Measurements from ENCODE around the gene TTC33.
"Not testable (repeated sequence)": the region's sequence is repeated elsewhere in the genome, so short reads cannot be mapped to it uniquely, and the experiment has no call there.

Gene TTC33

DNA sequence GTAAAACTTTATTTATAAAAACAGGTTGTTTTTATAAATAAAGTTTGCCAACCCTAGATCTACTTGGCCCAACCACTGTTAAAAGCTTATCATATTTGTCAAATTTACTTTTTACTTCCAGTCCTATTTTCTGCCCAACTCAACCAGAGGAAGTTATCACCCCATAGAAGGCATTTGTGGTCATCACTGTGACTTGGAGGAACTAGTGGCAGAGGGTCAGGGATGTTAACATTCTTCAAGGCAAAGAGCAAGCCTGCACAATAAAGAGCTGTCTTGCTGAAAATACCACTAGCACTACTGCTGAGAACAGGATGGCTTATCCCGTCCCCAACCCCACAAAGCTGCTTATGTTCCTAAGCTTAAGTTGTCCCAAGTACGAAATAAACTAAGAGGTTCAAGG lies 22.3 kb downstream of the TTC33 start:
- no peak overlapping the region for H3K4me3 ChIP-seq (ENCODE audit: low read depth, low read length)
- TF ChIP-seq, protein P1, sequence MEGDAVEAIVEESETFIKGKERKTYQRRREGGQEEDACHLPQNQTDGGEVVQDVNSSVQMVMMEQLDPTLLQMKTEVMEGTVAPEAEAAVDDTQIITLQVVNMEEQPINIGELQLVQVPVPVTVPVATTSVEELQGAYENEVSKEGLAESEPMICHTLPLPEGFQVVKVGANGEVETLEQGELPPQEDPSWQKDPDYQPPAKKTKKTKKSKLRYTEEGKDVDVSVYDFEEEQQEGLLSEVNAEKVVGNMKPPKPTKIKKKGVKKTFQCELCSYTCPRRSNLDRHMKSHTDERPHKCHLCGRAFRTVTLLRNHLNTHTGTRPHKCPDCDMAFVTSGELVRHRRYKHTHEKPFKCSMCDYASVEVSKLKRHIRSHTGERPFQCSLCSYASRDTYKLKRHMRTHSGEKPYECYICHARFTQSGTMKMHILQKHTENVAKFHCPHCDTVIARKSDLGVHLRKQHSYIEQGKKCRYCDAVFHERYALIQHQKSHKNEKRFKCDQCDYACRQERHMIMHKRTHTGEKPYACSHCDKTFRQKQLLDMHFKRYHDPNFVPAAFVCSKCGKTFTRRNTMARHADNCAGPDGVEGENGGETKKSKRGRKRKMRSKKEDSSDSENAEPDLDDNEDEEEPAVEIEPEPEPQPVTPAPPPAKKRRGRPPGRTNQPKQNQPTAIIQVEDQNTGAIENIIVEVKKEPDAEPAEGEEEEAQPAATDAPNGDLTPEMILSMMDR (IDR thresholded peaks at IDR 0.05; ENCODE audit: low read depth, low read length, missing control alignments) = no peak
- DNase-seq (ENCODE audit: low read depth) = no peak
- in situ Hi-C loops (cut with HindIII; ENCODE audit: low sequenced_read_pairs) = no loop called here

DNA sequence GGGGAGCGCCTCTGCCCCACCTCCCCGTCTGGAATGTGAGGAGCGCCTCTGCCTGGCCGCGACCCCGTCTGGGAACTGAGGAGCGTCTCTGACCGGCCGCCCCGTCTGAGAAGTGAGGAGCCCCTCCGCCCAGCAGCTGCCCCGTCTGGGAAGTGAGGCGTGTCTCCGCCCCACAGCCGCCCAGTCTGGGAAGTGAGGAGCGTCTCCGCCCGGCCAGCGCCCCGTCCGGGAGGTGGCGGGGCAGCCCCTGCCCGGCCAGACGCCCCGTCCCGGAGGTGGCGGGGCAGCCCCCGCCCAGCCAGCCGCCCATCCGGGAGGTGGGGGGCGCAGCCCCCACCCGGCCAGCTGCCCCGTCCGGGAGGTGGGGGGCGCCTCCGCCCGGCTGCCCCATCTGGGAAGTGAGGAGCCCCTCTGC lies 33.3 kb downstream of the TTC33 start:
- in situ Hi-C loops (cut with HindIII; ENCODE audit: low sequenced_read_pairs); DNase-seq (ENCODE audit: low read depth); H3K4me3 ChIP-seq (ENCODE audit: low read depth, low read length): not testable (repeated sequence)

DNA sequence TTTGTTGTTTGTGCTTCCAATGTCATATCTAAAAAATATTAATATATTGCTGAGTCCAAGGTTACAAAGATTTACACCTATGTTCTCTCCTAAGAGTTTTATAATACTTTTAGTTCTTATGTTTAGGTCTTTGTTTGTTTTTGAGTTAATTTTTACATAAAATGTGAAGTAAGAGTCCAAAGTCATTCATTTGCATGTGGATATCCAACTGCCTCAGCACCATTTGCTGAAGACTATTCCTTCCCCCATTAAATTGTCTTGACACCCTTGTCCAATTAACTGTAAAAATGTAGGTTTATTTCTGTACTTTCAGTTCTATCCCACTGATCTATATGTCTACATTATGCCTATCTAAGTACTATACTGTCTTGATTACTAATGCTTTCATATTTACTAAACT lies 35.7 kb downstream of the TTC33 start:
- TF ChIP-seq, protein P1 (IDR thresholded peaks at IDR 0.05; ENCODE audit: low read depth, low read length, missing control alignments) = no peak
- no peak for DNase-seq (ENCODE audit: low read depth)
- H3K4me3 ChIP-seq (ENCODE audit: low read depth, low read length) = no peak overlapping the region
- in situ Hi-C loops (cut with HindIII; ENCODE audit: low sequenced_read_pairs) = no loop called here

DNA sequence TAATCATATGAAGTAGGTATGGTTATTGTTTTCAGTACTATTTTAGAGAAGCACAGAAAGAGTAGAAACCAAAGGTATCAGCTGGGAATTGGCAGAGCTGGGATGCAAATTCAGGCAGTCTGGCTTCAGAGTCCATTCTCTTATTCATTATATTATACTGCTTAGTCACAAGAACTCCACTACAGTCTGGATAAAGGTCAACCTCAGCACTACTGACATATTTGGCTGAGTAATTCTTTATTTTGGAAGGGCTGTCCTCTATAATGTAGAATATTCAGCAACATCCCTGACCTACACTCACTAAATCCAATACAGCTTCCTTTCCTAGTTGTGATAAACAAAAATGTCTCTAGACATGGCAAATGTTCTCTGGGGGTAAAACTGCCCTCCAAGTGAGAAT lies 38.5 kb downstream of the TTC33 start:
- TF ChIP-seq, protein P1 (IDR thresholded peaks at IDR 0.05; ENCODE audit: low read depth, low read length, missing control alignments) = no peak
- no peak overlapping the region for H3K4me3 ChIP-seq (ENCODE audit: low read depth, low read length)
- in situ Hi-C loops (cut with HindIII; ENCODE audit: low sequenced_read_pairs) = no loop called here
- DNase-seq (ENCODE audit: low read depth) = peak; percentile 49

DNA sequence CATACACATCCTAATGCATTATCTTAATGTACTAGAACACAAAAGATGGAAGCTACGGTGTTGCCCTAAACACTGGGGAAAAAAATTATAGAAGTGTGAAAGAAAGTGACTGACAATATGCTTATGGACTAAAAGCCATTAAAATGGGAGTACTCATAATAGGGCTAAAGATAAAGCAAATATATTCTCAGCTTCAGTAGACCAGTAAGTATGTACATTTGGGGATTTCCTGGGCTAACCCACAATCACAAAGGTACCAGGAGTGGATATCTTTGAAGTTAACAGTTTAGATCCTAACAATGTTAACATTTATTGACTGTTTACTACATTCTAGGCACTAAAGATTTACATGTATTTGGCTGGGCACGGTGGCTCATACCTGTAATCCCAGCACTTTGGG lies 39.2 kb downstream of the TTC33 start:
- in situ Hi-C loops (cut with HindIII; ENCODE audit: low sequenced_read_pairs) = no loop called here
- no peak overlapping the region for H3K4me3 ChIP-seq (ENCODE audit: low read depth, low read length)
- TF ChIP-seq, protein P1 (IDR thresholded peaks at IDR 0.05; ENCODE audit: low read depth, low read length, missing control alignments) = no peak
- DNase-seq (ENCODE audit: low read depth) = no peak

DNA sequence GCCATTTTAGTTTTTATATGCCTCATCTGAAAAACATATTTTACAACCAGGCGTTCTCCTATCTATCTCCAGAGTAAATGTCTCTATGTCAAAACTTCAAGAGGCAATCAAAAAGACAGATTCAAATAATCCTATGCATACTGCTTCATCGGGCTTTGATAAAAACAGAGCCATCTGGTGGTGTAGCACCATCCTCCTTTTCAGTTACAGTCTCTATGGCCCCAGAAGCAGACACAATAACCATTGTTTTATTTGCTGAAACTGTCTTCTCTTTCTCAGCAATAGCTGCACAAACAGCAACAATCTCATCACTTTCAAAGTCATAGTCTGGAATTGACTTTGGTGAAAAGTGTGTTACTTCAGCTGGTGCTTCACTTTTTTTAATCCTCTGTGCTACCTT lies 39.8 kb downstream of the TTC33 start:
- in situ Hi-C loops (cut with HindIII; ENCODE audit: low sequenced_read_pairs) = no loop called here
- TF ChIP-seq, protein P1 (IDR thresholded peaks at IDR 0.05; ENCODE audit: low read depth, low read length, missing control alignments) = peak; percentile 39
- no peak for DNase-seq (ENCODE audit: low read depth)
- no peak overlapping the region for H3K4me3 ChIP-seq (ENCODE audit: low read depth, low read length)

DNA sequence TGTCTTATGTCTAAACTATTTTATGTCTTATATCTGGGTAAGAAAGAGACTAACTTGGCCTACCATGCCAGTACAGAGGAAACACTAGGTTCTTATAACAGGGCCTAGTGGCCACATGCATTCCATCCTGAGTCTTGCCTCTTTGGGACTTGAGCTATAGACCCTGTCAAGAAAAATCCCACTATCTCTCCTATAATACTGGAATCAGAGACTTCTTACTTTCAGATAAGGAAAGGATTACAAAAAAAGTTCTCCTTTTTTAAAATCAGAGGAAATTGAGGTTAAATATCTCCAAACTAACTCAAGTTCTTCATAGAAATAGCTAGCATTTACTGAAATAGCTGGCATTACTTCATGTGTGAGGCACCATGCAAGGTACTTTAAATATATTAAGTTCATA lies 41.8 kb downstream of the TTC33 start:
- no peak for DNase-seq (ENCODE audit: low read depth)
- in situ Hi-C loops (cut with HindIII; ENCODE audit: low sequenced_read_pairs) = no loop called here
- TF ChIP-seq, protein P1 (IDR thresholded peaks at IDR 0.05; ENCODE audit: low read depth, low read length, missing control alignments) = no peak
- no peak overlapping the region for H3K4me3 ChIP-seq (ENCODE audit: low read depth, low read length)

DNA sequence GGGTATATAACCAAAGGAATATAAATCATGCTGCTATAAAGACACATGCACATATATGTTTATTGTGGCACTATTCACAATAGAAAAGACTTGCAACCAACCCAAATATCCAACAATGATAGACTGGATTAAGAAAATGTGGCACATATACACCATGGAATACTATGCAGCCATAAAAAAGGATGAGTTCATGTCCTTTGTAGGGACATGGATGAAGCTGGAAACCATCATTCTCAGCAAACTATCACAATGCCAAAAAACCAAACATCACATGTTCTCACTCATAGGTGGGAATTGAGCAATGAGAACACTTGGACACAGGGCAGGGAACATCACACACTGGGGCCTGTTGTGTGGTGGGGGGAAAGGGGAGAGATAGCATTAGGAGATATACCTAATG lies 45.2 kb downstream of the TTC33 start:
- DNase-seq (ENCODE audit: low read depth); H3K4me3 ChIP-seq (ENCODE audit: low read depth, low read length); in situ Hi-C loops (cut with HindIII; ENCODE audit: low sequenced_read_pairs): not testable (repeated sequence)

DNA sequence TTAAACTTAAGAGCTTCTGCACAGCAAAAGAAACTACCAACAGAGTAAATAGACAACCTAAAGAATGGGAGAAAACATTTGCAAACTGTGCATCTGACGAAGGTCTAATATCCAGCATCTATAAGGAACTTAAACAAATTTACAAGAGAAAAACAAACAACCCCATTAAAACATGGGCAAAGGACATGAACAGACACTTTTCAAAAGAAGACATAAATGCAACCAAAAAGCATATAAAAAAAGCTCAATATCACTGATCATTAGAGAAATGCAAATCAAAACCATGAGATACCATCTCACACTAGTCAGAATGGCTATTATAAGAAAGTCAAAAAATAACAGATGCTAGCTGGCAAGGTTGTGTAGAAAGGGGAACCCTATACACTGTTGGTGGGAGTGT lies 50.3 kb downstream of the TTC33 start:
- DNase-seq (ENCODE audit: low read depth); H3K4me3 ChIP-seq (ENCODE audit: low read depth, low read length); in situ Hi-C loops (cut with HindIII; ENCODE audit: low sequenced_read_pairs): not testable (repeated sequence)

DNA sequence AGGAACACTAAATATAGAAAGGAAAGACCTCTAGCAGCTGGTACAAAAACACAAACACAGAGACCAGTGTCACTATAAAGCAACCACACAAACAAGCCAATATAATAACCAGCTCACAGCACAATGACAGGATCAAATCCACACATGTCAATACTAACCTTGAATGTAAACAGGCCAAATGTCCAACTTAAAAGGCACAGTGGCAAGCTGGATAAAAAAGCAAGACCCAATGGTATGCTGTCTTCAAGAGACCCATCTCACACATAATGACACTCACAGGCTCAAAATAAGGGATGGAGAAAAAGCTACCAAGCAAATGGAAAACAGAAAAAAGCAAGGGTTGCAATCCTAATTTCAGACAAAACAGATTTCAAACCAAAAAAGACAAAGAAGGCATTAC lies 53.7 kb downstream of the TTC33 start:
- DNase-seq (ENCODE audit: low read depth); in situ Hi-C loops (cut with HindIII; ENCODE audit: low sequenced_read_pairs): not testable (repeated sequence)

More for the DNA sequence above, 53.7 kb downstream of the TTC33 start:
- not testable (repeated sequence) for H3K4me3 ChIP-seq (ENCODE audit: low read depth, low read length)
